SK-N-SH (cell line): ENCODE results near the gene LRSAM1. TPM values are rescaled to one million over a fixed set of nuclear protein-coding genes. Genes with fewer than 3 reads are reported as not detected.

Experiments used
- CTCF ChIA-PET: fragments of 300-600, 350-600 bp; formaldehyde crosslinking; extraction: SDS; loops from one replicate; lab custom pipeline; 2021; lab: Yijun Ruan, JAX
- POLR2A ChIA-PET: fragments of 350-600 bp; sonication (Branson Sonifier 250); formaldehyde crosslinking; extraction: SDS; loops from one replicate; lab custom pipeline; 2020; ENCODE audit warnings: antibody characterized with exemption, inconsistent platforms; lab: Yijun Ruan, JAX
- DNase-seq: peaks from one replicate; pipeline ENCODE4 v3.0.0; 2012
- H2AFZ ChIP-seq: fragments of 200-600 bp; sonication (generic); 2 replicates; pipeline ENCODE4 v1.8.1; 2016; ENCODE audit warnings: antibody characterized with exemption, mild to moderate bottlenecking, low read depth
- H3F3A ChIP-seq: fragments of 200-600 bp; sonication (generic); replicated peaks from 2 replicates; pipeline ENCODE3; 2016; ENCODE audit warnings: antibody characterized with exemption, mild to moderate bottlenecking; ENCODE audit not compliant: insufficient read depth
- H3K27ac ChIP-seq, 2 experiments: fragments of 200-500 bp in 1 of 2; fragments of 200-600 bp in 1 of 2; sonication (Bioruptor generic) in 1 of 2; sonication (generic), shearing (Covaris generic) in 1 of 2; 2 replicates each; pipeline versions ENCODE4 v1.5.1 to v1.6.1; 2014 to 2016; ENCODE audit warnings: low read depth in 2 of 2, inconsistent platforms in 1 of 2, low read length in 1 of 2, mild to moderate bottlenecking in 1 of 2, mixed read lengths in 1 of 2
- H3K27me3 ChIP-seq: fragments of 200-600 bp; sonication (generic), shearing (Covaris generic); 2 replicates; pipeline ENCODE4 v1.6.1; 2016; ENCODE audit warnings: mixed run types; ENCODE audit not compliant: insufficient read depth
- H3K36me3 ChIP-seq, 2 experiments: fragments of 200-500 bp in 1 of 2; fragments of 200-600 bp in 1 of 2; sonication (Bioruptor generic) in 1 of 2; sonication (generic) in 1 of 2; replicated peaks in 1 of 2; 2 replicates each; pipeline versions ENCODE3 to v1.5.1; 2014 to 2016; ENCODE audit warnings: low read length in 1 of 2, mild to moderate bottlenecking in 1 of 2; ENCODE audit not compliant: insufficient read depth in 2 of 2, control insufficient read depth in 1 of 2
- H3K4me1 ChIP-seq, 2 experiments: fragments of 200-500 bp in 1 of 2; fragments of 200-600 bp in 1 of 2; sonication (Bioruptor generic) in 1 of 2; sonication (generic), shearing (Covaris generic) in 1 of 2; 2 replicates each; pipeline versions ENCODE4 v1.5.1 to v1.6.1; 2014 to 2016; ENCODE audit warnings: low read depth in 1 of 2, low read length in 1 of 2, mixed run types in 1 of 2; ENCODE audit not compliant: insufficient read depth in 2 of 2, control insufficient read depth in 1 of 2
- H3K4me2 ChIP-seq: fragments of 200-600 bp; sonication (generic), shearing (Covaris generic); 2 replicates; pipeline ENCODE4 v1.6.1; 2017; ENCODE audit warnings: mixed run types
- H3K4me3 ChIP-seq, 2 experiments: fragments of 200-500 bp in 1 of 2; fragments of 200-600 bp in 1 of 2; sonication (Bioruptor generic) in 1 of 2; sonication (generic), shearing (Covaris generic) in 1 of 2; 2 replicates each; pipeline versions ENCODE4 v1.5.1 to v1.8.1; 2014 to 2016; ENCODE audit warnings: low read depth in 2 of 2, inconsistent platforms in 1 of 2, low read length in 1 of 2, mild to moderate bottlenecking in 1 of 2, mixed read lengths in 1 of 2, moderate library complexity in 1 of 2
- H3K79me2 ChIP-seq: fragments of 200-600 bp; sonication (generic); 2 replicates; pipeline ENCODE4 v1.8.1; 2017; ENCODE audit warnings: mild to moderate bottlenecking; ENCODE audit not compliant: insufficient read depth
- H3K9ac ChIP-seq: fragments of 200-600 bp; sonication (generic); 2 replicates; pipeline ENCODE4 v1.6.1; 2017; ENCODE audit warnings: mixed run types
- H3K9me2 ChIP-seq: fragments of 200-600 bp; sonication (generic); 2 replicates; pipeline ENCODE4 v1.6.1; 2017; ENCODE audit warnings: mixed run types
- H3K9me3 ChIP-seq: fragments of 200-600 bp; sonication (generic); 2 replicates; pipeline ENCODE4 v1.6.1; 2017; ENCODE audit warnings: mixed run types, mild to moderate bottlenecking, moderate library complexity
- H4K20me1 ChIP-seq: fragments of 200-600 bp; sonication (generic); 2 replicates; pipeline ENCODE4 v1.6.1; 2017; ENCODE audit warnings: mild to moderate bottlenecking, mixed run types; ENCODE audit not compliant: insufficient read depth
- ELF1 ChIP-seq: IDR thresholded peaks from 2 replicates; pipeline ENCODE4 v1.4.0; 2012
- FOSL2 ChIP-seq: IDR thresholded peaks from 2 replicates; pipeline ENCODE4 v1.4.0; 2012; ENCODE audit warnings: low read depth, mild to moderate bottlenecking, moderate library complexity, borderline replicate concordance
- GATA2 ChIP-seq: sonication (generic); formaldehyde crosslinking; IDR thresholded peaks from 2 replicates; pipeline ENCODE4 v1.5.0; 2020; ENCODE audit warnings: mild to moderate bottlenecking, missing genetic modification reagents
- JUND ChIP-seq: IDR thresholded peaks from 2 replicates; pipeline ENCODE4 v1.4.0; 2012
- MXI1 ChIP-seq: IDR thresholded peaks from 2 replicates; pipeline ENCODE4 v1.6.1; 2012; ENCODE audit warnings: mild to moderate bottlenecking, low read depth, low read length, improper control_type of control experiment
- RAD21 ChIP-seq: IDR thresholded peaks from 2 replicates; pipeline ENCODE4 v1.6.1; 2012; ENCODE audit warnings: mild to moderate bottlenecking, low read length
- RXRA ChIP-seq: IDR thresholded peaks from 2 replicates; pipeline ENCODE4 v1.4.0; 2012; ENCODE audit warnings: low read depth, mild to moderate bottlenecking, borderline replicate concordance
- SIN3A ChIP-seq: IDR thresholded peaks from 2 replicates; pipeline ENCODE4 v1.6.1; 2012; ENCODE audit warnings: low read depth, mild to moderate bottlenecking, low read length, moderate library complexity, borderline replicate concordance
- TCF12 ChIP-seq: IDR thresholded peaks from 2 replicates; pipeline ENCODE4 v1.4.0; 2012
- WGBS: methylation state at CpG from one replicate; pipeline ENCODE4 v1.1.6; 2017; ENCODE audit warnings: low lambda C conversion rate; 5-methylcytosine and 5-hydroxymethylcytosine counted together
- polyA plus RNA-seq, 3 experiments: library from polyadenylated mRNA; depleted of rRNA; stranded (reverse); fragments of >200 nt; gene quantifications; 2 replicates each; pipeline ENCODE4 v1.2.3, GENCODE V29; 2012
- TF ChIP-seq, protein P1 (sequence below): fragments of 200-600 bp; sonication (generic); IDR thresholded peaks from 2 replicates; pipeline ENCODE4 v1.6.1; 2017; ENCODE audit warnings: antibody characterized with exemption, mild to moderate bottlenecking, moderate library complexity
- TF ChIP-seq, protein P2 (sequence below): IDR thresholded peaks from 2 replicates; pipeline ENCODE4 v1.6.1; 2012; ENCODE audit warnings: mild to moderate bottlenecking, low read depth, low read length, moderate library complexity
- TF ChIP-seq, protein P3 (sequence below): fragments of 150-350 bp; IDR thresholded peaks from 2 replicates; pipeline ENCODE4 v1.6.1; 2017; ENCODE audit warnings: antibody characterized with exemption, low read length, low read depth, borderline replicate concordance

LRSAM1 gene
- polyA plus RNA-seq, 1 of the 3 experiments (the other 2 are of a cell fraction), result 8.0 TPM

DNA sequence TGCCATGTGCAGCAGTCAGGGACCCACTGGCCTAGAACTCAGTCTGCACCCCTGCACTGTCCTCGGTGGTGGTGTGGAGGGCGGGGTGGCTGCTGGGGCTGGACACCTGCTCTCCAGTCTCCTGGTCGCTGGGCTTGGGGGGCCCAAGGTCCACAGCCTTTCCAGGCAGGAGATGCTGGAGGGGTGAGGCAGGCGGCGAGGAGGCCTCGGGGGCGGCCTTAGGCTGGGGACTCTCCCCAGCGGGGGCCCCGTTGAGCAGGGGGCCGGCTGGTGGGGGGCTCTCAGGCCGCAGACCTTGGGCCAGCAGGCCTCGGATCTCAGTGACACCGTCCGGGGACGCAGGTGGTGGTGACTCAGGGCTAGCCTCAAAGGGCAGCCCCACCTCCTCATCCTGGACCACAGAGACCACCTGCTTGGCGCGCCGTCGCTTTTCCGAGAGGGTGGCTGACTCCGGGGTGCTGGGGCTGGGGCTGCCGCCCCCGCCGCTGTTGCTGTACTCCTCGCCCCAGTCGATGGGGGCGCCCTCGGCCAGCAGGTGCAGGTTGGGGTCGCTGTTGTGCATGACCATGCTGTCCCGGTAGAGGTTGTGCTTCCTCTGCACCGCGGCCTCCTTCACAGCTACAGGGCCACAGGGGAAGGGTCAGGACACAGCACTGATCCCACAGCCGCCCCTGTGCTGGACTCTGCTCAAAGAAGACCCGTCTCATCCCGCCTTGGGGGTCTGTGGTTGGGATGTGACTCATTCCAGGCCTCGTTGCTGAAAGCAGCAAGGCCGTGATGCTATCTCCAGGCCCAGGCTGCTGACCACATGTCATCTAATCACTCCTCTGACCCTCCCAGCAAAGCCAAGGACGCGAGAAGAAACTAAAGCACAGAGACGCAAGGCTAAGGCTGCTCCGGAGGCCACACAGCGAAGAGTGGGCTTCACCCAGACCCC lies 55.8 kb downstream of the LRSAM1 start (continued):
- TF ChIP-seq TCF12 (peak; percentile 89), MXI1 (peak; percentile 74; the same call in 1 of the 2 replicates), JUND (peak; percentile 70), GATA2 (peak; percentile 91)
- TF ChIP-seq, protein P1, sequence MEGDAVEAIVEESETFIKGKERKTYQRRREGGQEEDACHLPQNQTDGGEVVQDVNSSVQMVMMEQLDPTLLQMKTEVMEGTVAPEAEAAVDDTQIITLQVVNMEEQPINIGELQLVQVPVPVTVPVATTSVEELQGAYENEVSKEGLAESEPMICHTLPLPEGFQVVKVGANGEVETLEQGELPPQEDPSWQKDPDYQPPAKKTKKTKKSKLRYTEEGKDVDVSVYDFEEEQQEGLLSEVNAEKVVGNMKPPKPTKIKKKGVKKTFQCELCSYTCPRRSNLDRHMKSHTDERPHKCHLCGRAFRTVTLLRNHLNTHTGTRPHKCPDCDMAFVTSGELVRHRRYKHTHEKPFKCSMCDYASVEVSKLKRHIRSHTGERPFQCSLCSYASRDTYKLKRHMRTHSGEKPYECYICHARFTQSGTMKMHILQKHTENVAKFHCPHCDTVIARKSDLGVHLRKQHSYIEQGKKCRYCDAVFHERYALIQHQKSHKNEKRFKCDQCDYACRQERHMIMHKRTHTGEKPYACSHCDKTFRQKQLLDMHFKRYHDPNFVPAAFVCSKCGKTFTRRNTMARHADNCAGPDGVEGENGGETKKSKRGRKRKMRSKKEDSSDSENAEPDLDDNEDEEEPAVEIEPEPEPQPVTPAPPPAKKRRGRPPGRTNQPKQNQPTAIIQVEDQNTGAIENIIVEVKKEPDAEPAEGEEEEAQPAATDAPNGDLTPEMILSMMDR, result no peak
- TF ChIP-seq, protein P2, sequence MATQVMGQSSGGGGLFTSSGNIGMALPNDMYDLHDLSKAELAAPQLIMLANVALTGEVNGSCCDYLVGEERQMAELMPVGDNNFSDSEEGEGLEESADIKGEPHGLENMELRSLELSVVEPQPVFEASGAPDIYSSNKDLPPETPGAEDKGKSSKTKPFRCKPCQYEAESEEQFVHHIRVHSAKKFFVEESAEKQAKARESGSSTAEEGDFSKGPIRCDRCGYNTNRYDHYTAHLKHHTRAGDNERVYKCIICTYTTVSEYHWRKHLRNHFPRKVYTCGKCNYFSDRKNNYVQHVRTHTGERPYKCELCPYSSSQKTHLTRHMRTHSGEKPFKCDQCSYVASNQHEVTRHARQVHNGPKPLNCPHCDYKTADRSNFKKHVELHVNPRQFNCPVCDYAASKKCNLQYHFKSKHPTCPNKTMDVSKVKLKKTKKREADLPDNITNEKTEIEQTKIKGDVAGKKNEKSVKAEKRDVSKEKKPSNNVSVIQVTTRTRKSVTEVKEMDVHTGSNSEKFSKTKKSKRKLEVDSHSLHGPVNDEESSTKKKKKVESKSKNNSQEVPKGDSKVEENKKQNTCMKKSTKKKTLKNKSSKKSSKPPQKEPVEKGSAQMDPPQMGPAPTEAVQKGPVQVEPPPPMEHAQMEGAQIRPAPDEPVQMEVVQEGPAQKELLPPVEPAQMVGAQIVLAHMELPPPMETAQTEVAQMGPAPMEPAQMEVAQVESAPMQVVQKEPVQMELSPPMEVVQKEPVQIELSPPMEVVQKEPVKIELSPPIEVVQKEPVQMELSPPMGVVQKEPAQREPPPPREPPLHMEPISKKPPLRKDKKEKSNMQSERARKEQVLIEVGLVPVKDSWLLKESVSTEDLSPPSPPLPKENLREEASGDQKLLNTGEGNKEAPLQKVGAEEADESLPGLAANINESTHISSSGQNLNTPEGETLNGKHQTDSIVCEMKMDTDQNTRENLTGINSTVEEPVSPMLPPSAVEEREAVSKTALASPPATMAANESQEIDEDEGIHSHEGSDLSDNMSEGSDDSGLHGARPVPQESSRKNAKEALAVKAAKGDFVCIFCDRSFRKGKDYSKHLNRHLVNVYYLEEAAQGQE, result no peak

DNA sequence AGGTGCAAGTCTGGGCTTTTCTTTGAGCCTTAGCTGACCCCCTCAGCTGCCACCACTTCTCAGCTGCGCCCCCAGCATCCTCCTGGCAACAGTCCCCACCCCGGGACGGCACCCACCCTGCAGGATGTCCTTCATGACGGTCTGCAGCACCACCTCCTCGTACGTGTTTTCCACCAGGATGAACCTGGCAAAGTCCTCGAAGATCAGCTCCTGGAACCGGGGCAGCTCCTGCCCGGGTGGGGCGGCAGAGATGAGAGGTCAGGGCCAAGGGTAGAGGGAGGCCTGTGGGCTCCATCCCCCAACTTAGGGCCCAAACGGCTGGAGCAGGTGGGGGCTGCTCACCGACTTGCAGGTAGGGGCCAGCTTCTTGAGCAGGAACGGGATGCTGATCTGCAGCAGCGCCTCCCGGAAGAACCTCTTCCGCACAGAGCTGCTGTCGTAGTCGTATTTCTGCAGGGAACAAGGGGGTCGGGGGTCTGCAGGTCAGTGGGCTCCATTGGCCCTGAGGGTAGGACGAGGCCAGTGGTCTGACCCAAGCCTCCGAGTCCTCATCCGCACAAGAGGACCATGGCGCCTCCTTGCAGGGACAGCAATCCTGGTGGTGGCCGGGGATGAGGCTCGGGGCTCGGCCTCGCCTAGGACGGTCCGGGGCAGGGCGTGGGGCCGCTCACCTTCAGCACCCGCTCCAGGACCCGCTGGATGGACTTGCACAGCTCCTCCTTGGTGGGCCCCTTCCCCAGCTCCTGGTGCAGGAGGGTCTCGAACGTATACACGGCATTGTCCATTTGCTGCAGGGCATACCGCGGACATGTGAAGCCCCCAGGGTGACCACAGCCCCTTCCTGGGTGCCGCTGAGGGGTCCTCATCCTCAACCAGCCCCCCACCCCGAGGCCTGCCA lies 56.7 kb downstream of the LRSAM1 start:
- peaks cover 45% of the 10 kb centered on the region for H3F3A ChIP-seq
- no peaks in the 10 kb centered on the region for H3K9me2 ChIP-seq
- peaks cover 10 to 12% of the 10 kb centered on the region in 2 experiments; a peak in 2 of 4 replicates for H3K4me1 ChIP-seq
- no peak for DNase-seq
- H3K9ac ChIP-seq, result no peak overlapping the region
- H3K4me3 ChIP-seq, result no peak overlapping the region
- no peaks in the 10 kb centered on the region for H3K27me3 ChIP-seq
- peak overlapping the region; percentile 40 to 59; a peak in 3 of 4 replicates for H3K27ac ChIP-seq
- H3K4me2 ChIP-seq, result peak overlapping the region; percentile 23; the same call in 1 of the 2 replicates
- CTCF ChIA-PET, result interaction anchor here (0.7 to 14.3 kb wide), 7 partner anchors 12 to 227 kb away, joined by 3 to 277 read pairs (median 3); partner anchors contain the start of gene TOR2A
- no peak overlapping the region for H2AFZ ChIP-seq
- H3K36me3 ChIP-seq, result peaks cover 42 to 49% of the 10 kb centered on the region in 2 experiments
- no peaks in the 10 kb centered on the region for H3K9me3 ChIP-seq
- no peaks in the 10 kb centered on the region for H4K20me1 ChIP-seq
- H3K79me2 ChIP-seq, result peaks cover 53% of the 10 kb centered on the region
- POLR2A ChIA-PET, result no interaction called here
- 80% methylated on average over 1 of the region's 40 CpGs for WGBS
- TF ChIP-seq RXRA (no peak), MXI1 (no peak), FOSL2 (no peak), JUND (no peak), ELF1 (no peak), SIN3A (no peak), RAD21 (no peak)
- TF ChIP-seq, protein P2, result no peak
- TF ChIP-seq, protein P1, result no peak
- TF ChIP-seq, protein P3, sequence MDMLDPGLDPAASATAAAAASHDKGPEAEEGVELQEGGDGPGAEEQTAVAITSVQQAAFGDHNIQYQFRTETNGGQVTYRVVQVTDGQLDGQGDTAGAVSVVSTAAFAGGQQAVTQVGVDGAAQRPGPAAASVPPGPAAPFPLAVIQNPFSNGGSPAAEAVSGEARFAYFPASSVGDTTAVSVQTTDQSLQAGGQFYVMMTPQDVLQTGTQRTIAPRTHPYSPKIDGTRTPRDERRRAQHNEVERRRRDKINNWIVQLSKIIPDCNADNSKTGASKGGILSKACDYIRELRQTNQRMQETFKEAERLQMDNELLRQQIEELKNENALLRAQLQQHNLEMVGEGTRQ, result no peak
